Measurements from ENCODE around the gene GIN1. TPM values are rescaled to one million over a fixed set of nuclear protein-coding genes. Genes with fewer than 3 reads are reported as not detected.

Gene GIN1
- total and polyA plus RNA-seq, 10 of the 15 experiments (the other 5 are each of a cell fraction or from before 2014, with no cell fraction given): 3.3 to 9.7 (median 6.8) TPM

- CTCF ChIA-PET: no interaction called here
- in situ Hi-C loops (cut with MboI): no loop called here
- intact Hi-C loops (cut with micrococcal nuclease; ENCODE audit: unreplicated experiment): no loop called here
- no peak for TF ChIP-seq TCF3 (IDR thresholded peaks at IDR 0.05; ENCODE audit: borderline replicate concordance, insufficient read depth, low read depth, low read length)
- TF ChIP-seq ZSCAN29 (IDR thresholded peaks at IDR 0.05): no peak
- TF ChIP-seq MYC (IDR thresholded peaks at IDR 0.05; ENCODE audit: insufficient read depth, insufficient read length, insufficient replicate concordance, low read length, severe bottlenecking): no peak
- TF ChIP-seq CUX1 (IDR thresholded peaks at IDR 0.05; ENCODE audit: insufficient replicate concordance, low read depth, low read length): no peak
- no peak for TF ChIP-seq POU2F2 (IDR thresholded peaks at IDR 0.05; ENCODE audit: borderline replicate concordance, low read depth, low read length)
- TF ChIP-seq GABPA (IDR thresholded peaks at IDR 0.05; ENCODE audit: low read depth): no peak
- no peak for TF ChIP-seq IRF3 (IDR thresholded peaks at IDR 0.05)
- no peak for TF ChIP-seq IRF5 (IDR thresholded peaks at IDR 0.05; ENCODE audit: borderline replicate concordance)
- no peak for TF ChIP-seq E4F1 (IDR thresholded peaks at IDR 0.05; ENCODE audit: borderline replicate concordance, partially characterized antibody)
- no peak for TF ChIP-seq RCOR1 (conservative IDR thresholded peaks at IDR 0.05; ENCODE audit: low read depth, low read length)
- no peak for TF ChIP-seq MEF2A (IDR thresholded peaks at IDR 0.05; ENCODE audit: insufficient read depth, low read depth, low read length)
- no peak for TF ChIP-seq NRF1 (conservative IDR thresholded peaks at IDR 0.05; ENCODE audit: low read depth, low read length)
- no peak for TF ChIP-seq STAT3 (IDR thresholded peaks at IDR 0.05; ENCODE audit: low read depth, low read length)
- no peak for TF ChIP-seq ZNF622 (IDR thresholded peaks at IDR 0.05)
- no peak for TF ChIP-seq ZNF217 (IDR thresholded peaks at IDR 0.05)
These were observed 26.2 kb downstream of the GIN1 start for GRCh38 chr5:103093727-103094126.

More at GRCh38 chr5:103093727-103094126, 26.2 kb downstream of the GIN1 start:
- ATAC-seq: no peak
- H3K27me3 ChIP-seq (replicated peaks in 1 of 2; ENCODE audit: control insufficient read depth in 2 of 2, insufficient read depth in 2 of 2, low read length in 1 of 2): no peaks in the 10 kb centered on the region
- RAD21 ChIA-PET (ENCODE audit: unreplicated experiment): no interaction called here
- no peaks in the 10 kb centered on the region for H3K4me1 ChIP-seq (ENCODE audit: control insufficient read depth, insufficient read depth, low read length)
- no peaks in the 10 kb centered on the region for H3K9me3 ChIP-seq (replicated peaks; ENCODE audit: control insufficient read depth, insufficient read depth, low read length)
- H3K27ac ChIP-seq (ENCODE audit: control insufficient read depth, insufficient read depth): no peak overlapping the region
- no peaks in the 10 kb centered on the region for H4K20me1 ChIP-seq (ENCODE audit: control insufficient read depth, insufficient read depth)
- BruUV-seq (replicated peaks): no TSS peak
- H3K4me2 ChIP-seq (ENCODE audit: control insufficient read depth, insufficient read depth): no peak overlapping the region
- no peak overlapping the region for H3K9ac ChIP-seq (ENCODE audit: control insufficient read depth, insufficient read depth, low read length)
- DNase-seq (ENCODE audit: low read depth, low spot score): no peak
- H3K36me3 ChIP-seq (ENCODE audit: control insufficient read depth in 2 of 2, insufficient read depth in 2 of 2, low read length in 1 of 2): no peaks in the 10 kb centered on the region
- no peak overlapping the region for H2AFZ ChIP-seq (ENCODE audit: control insufficient read depth, low read depth, low read length)
- H3K79me2 ChIP-seq (ENCODE audit: control insufficient read depth, insufficient read depth, low read length): no peaks in the 10 kb centered on the region
- no peak overlapping the region for H3K4me3 ChIP-seq
- WGBS (ENCODE audit: insufficient coverage, insufficient replicate concordance, low lambda C conversion rate, missing lambda C conversion rate): 93% methylated on average over 1 of the region's 1 CpG
- no peak for FAIRE-seq
- POLR2A ChIA-PET: no interaction called here
- SMC1A ChIA-PET (ENCODE audit: uncharacterized antibody, unreplicated experiment): no interaction called here
